Activated naive CD8-positive, alpha-beta T cell treated with anti-CD3 and anti-CD28 coated beads, Interleukin-2, amount 10 ng/mL, durations not matched to agents 7 days and 5 days (primary cell): Measurements from ENCODE around the gene NXN. TPM values are rescaled to one million over a fixed set of nuclear protein-coding genes. Genes with fewer than 3 reads are reported as not detected.
A peak's percentile ranks its signal among the peaks of the same experiment; 100 is the strongest.

Source experiments
- ATAC-seq: fragments of 150-1000 bp; cut with Tn5 transposase; one replicate; pipeline ENCODE4 v1.10.0; 2021; ENCODE audit warnings: low read depth, moderate library complexity
- POLR2A ChIA-PET: fragments of 350-600 bp; sonication (Branson Sonifier 250); formaldehyde crosslinking; loops from one replicate; lab custom pipeline; 2021; ENCODE audit warnings: antibody characterized with exemption; lab: Charles Lee
- DNase-seq: peaks from one replicate; pipeline ENCODE4 v3.0.0; 2021
- H3K27ac Mint-ChIP-seq: one replicate; pipeline ENCODE4 v1.8.0; 2022; ENCODE audit warnings: mild to moderate bottlenecking, mixed read lengths
- H3K27me3 Mint-ChIP-seq: one replicate; pipeline ENCODE4 v1.8.0; 2022; ENCODE audit warnings: mild to moderate bottlenecking, moderate library complexity, mixed read lengths
- H3K36me3 Mint-ChIP-seq: one replicate; pipeline ENCODE4 v1.8.0; 2021; ENCODE audit warnings: mild to moderate bottlenecking, mixed read lengths
- H3K4me1 Mint-ChIP-seq: one replicate; pipeline ENCODE4 v1.8.0; 2021; ENCODE audit warnings: mixed read lengths
- H3K4me3 Mint-ChIP-seq: one replicate; pipeline ENCODE4 v1.8.0; 2022; ENCODE audit warnings: mild to moderate bottlenecking, moderate library complexity, mixed read lengths
- H3K9me3 Mint-ChIP-seq: one replicate; pipeline ENCODE4 v1.8.0; 2021; ENCODE audit warnings: mixed read lengths
- total RNA-seq, 2 experiments: library from RNA; stranded (reverse); gene quantifications; one replicate each; pipeline ENCODE4 v1.2.3, GENCODE V29; 2021

NXN gene
- total RNA-seq: under 1 TPM; 0.22 to 0.37 TPM

- H3K9me3 Mint-ChIP-seq: no peaks in the 10 kb centered on the region
- H3K4me1 Mint-ChIP-seq: peaks cover 10% of the 10 kb centered on the region
- peak; percentile 82 for ATAC-seq
- POLR2A ChIA-PET: interaction anchor here (1.8 to 2.7 kb wide), 3 partner anchors 17 to 229 kb away, joined by 5 to 20 read pairs (median 13); partner anchors contain the start of genes GLOD4, MRM3 and TIMM22
- H3K36me3 Mint-ChIP-seq: no peaks in the 10 kb centered on the region
- H3K27me3 Mint-ChIP-seq: peaks cover 28% of the 10 kb centered on the region
- peak; percentile 95 for DNase-seq
- no peak within 1 kb of the TSS for H3K27ac Mint-ChIP-seq
- H3K4me3 Mint-ChIP-seq: peak within 1 kb of the TSS; percentile 83
Observed at GRCh38 chr17:979539-980405, at the start of gene NXN. TSS of gene NXN (minus strand) at chr17:979776.

- Mint-ChIP-seq H3K27ac (no peak overlapping the region), H3K4me1 (no peaks in the 10 kb centered on the region), H3K4me3 (no peak overlapping the region), H3K27me3 (no peaks in the 10 kb centered on the region), H3K36me3 (no peaks in the 10 kb centered on the region), H3K9me3 (no peaks in the 10 kb centered on the region)
- ATAC-seq (no peak), DNase-seq (no peak)
- POLR2A ChIA-PET: no interaction called here
Observed at GRCh38 chr17:1027044-1027443, 47.5 kb upstream of the NXN start.

- Mint-ChIP-seq H3K9me3 (no peaks in the 10 kb centered on the region), H3K27me3 (no peaks in the 10 kb centered on the region), H3K36me3 (no peaks in the 10 kb centered on the region), H3K4me3 (no peak overlapping the region), H3K27ac (no peak overlapping the region), H3K4me1 (no peaks in the 10 kb centered on the region)
- DNase-seq: no peak
- POLR2A ChIA-PET: no interaction called here
- no peak for ATAC-seq
Observed at GRCh38 chr17:1026599-1026975, 47.0 kb upstream of the NXN start.

- H3K27me3 Mint-ChIP-seq: no peaks in the 10 kb centered on the region
- ATAC-seq (no peak), DNase-seq (no peak)
- H3K9me3 Mint-ChIP-seq: no peaks in the 10 kb centered on the region
- no peaks in the 10 kb centered on the region for H3K36me3 Mint-ChIP-seq
- no peak overlapping the region for H3K4me3 Mint-ChIP-seq
- no peak overlapping the region for H3K27ac Mint-ChIP-seq
- POLR2A ChIA-PET: interaction anchor here (0.6 kb wide), 1 partner anchor 31 kb away, joined by 3 read pairs; no protein-coding TSS in a partner anchor
- H3K4me1 Mint-ChIP-seq: no peaks in the 10 kb centered on the region
Observed at GRCh38 chr17:1025733-1026598, 46.4 kb upstream of the NXN start.

GRCh38 chr17:1024076-1024475 lies 44.5 kb upstream of the NXN start:
- no peaks in the 10 kb centered on the region for H3K9me3 Mint-ChIP-seq
- peaks cover under 1% of the 10 kb centered on the region for H3K36me3 Mint-ChIP-seq

GRCh38 chr17:1022278-1023024 lies 42.9 kb upstream of the NXN start:
- no peaks in the 10 kb centered on the region for H3K4me1 Mint-ChIP-seq
- no peak overlapping the region for H3K4me3 Mint-ChIP-seq
- H3K27ac Mint-ChIP-seq: no peak overlapping the region
- no peaks in the 10 kb centered on the region for H3K9me3 Mint-ChIP-seq
- peaks cover 2% of the 10 kb centered on the region for H3K36me3 Mint-ChIP-seq
- DNase-seq (no peak), ATAC-seq (no peak)
- H3K27me3 Mint-ChIP-seq: no peaks in the 10 kb centered on the region
- POLR2A ChIA-PET: interaction anchor here (0.6 kb wide), 1 partner anchor 232 kb away, joined by 8 read pairs; no protein-coding TSS in a partner anchor

More at GRCh38 chr17:1024076-1024475, 44.5 kb upstream of the NXN start:
- DNase-seq (no peak), ATAC-seq (no peak)
- Mint-ChIP-seq H3K27me3 (no peaks in the 10 kb centered on the region), H3K4me1 (no peaks in the 10 kb centered on the region), H3K4me3 (no peak overlapping the region), H3K27ac (no peak overlapping the region)
- POLR2A ChIA-PET: no interaction called here

- Mint-ChIP-seq H3K36me3 (peaks cover 2% of the 10 kb centered on the region), H3K27ac (no peak overlapping the region), H3K4me1 (no peaks in the 10 kb centered on the region), H3K4me3 (no peak overlapping the region), H3K9me3 (no peaks in the 10 kb centered on the region), H3K27me3 (no peaks in the 10 kb centered on the region)
- ATAC-seq (no peak), DNase-seq (no peak)
- POLR2A ChIA-PET: no interaction called here
Observed at GRCh38 chr17:1021147-1021546, 41.6 kb upstream of the NXN start.

- H3K4me1 Mint-ChIP-seq: no peaks in the 10 kb centered on the region
- no peak for DNase-seq
- no peak overlapping the region for H3K4me3 Mint-ChIP-seq
- no peak overlapping the region for H3K27ac Mint-ChIP-seq
- ATAC-seq: no peak
- H3K27me3 Mint-ChIP-seq: no peaks in the 10 kb centered on the region
- POLR2A ChIA-PET: no interaction called here
- H3K9me3 Mint-ChIP-seq: no peaks in the 10 kb centered on the region
- H3K36me3 Mint-ChIP-seq: peaks cover 2% of the 10 kb centered on the region
Observed at GRCh38 chr17:1019451-1019850, 39.9 kb upstream of the NXN start.

- DNase-seq: no peak
- Mint-ChIP-seq H3K27ac (no peak overlapping the region), H3K9me3 (no peaks in the 10 kb centered on the region), H3K4me3 (no peak overlapping the region), H3K36me3 (peaks cover 2% of the 10 kb centered on the region), H3K4me1 (no peaks in the 10 kb centered on the region), H3K27me3 (no peaks in the 10 kb centered on the region)
- no peak for ATAC-seq
- POLR2A ChIA-PET: interaction anchor here (0.6 kb wide), 1 partner anchor 318 kb away, joined by 3 read pairs; no protein-coding TSS in a partner anchor
Observed at GRCh38 chr17:1018547-1018946, 39.0 kb upstream of the NXN start.

GRCh38 chr17:1013729-1014090 lies 34.1 kb upstream of the NXN start:
- Mint-ChIP-seq H3K27me3 (no peaks in the 10 kb centered on the region), H3K4me3 (no peak overlapping the region), H3K4me1 (no peaks in the 10 kb centered on the region), H3K36me3 (no peaks in the 10 kb centered on the region), H3K27ac (no peak overlapping the region), H3K9me3 (no peaks in the 10 kb centered on the region)
- DNase-seq: no peak
- POLR2A ChIA-PET: no interaction called here
- ATAC-seq: no peak

- no peaks in the 10 kb centered on the region for H3K9me3 Mint-ChIP-seq
- H3K27me3 Mint-ChIP-seq: no peaks in the 10 kb centered on the region
- POLR2A ChIA-PET: no interaction called here
- H3K27ac Mint-ChIP-seq: no peak overlapping the region
- DNase-seq: no peak
- H3K36me3 Mint-ChIP-seq: no peaks in the 10 kb centered on the region
- H3K4me1 Mint-ChIP-seq: no peaks in the 10 kb centered on the region
- H3K4me3 Mint-ChIP-seq: no peak overlapping the region
- ATAC-seq: no peak
Observed at GRCh38 chr17:1012823-1013728, 33.5 kb upstream of the NXN start.
